ENCODE data around the gene NMRK1.

- TF ChIP-seq CTCF (IDR thresholded peaks at IDR 0.05) (no peak), POLR2A (IDR thresholded peaks at IDR 0.05) (no peak)
Observed at GRCh38 chr9:75121914-75122558, 34.1 kb upstream of the NMRK1 start.
